H1 (cell line): ENCODE results near the gene GABBR1. TPM values are rescaled to one million over a fixed set of nuclear protein-coding genes. Genes with fewer than 3 reads are reported as not detected.

Source experiments
- CTCF ChIA-PET: fragments of 300-600 bp; sonication (Branson Sonifier 250); formaldehyde crosslinking; loops from one replicate; lab custom pipeline; 2021; ENCODE audit not compliant: partially characterized antibody; lab: Charles Lee
- POLR2A ChIA-PET: fragments of 300-600 bp; sonication (Branson Sonifier 250); formaldehyde crosslinking; loops from one replicate; lab custom pipeline; 2021; ENCODE audit warnings: inconsistent platforms; ENCODE audit not compliant: partially characterized antibody; lab: Charles Lee
- DNase-seq, 2 experiments: peaks; one replicate each; pipeline versions ENCODE4 v3.0.0 to v3.0.0-alpha.2; 2010 to 2022; ENCODE audit warnings: low spot score in 2 of 2, low read depth in 1 of 2, mixed read lengths in 1 of 2
- FAIRE-seq: peaks from 2 replicates; lab custom pipeline; 2011; peaks lifted over from hg19 to GRCh38; lab: Jason Lieb, UNC
- H2AFZ ChIP-seq: 2 replicates; pipeline ENCODE4 v1.8.1; 2012; ENCODE audit warnings: low read length, inconsistent platforms
- H2AK5ac ChIP-seq: 2 replicates; pipeline ENCODE4 v1.6.1; 2013; ENCODE audit warnings: low read depth, low read length
- H2BK120ac ChIP-seq: replicated peaks from 2 replicates; pipeline ENCODE3; 2013; ENCODE audit warnings: low read depth, low read length, inconsistent platforms
- H2BK12ac ChIP-seq: 2 replicates; pipeline ENCODE4 v1.6.1; 2013; ENCODE audit warnings: low read depth, low read length
- H2BK15ac ChIP-seq: 2 replicates; pipeline ENCODE4 v1.6.1; 2013; ENCODE audit warnings: low read length
- H2BK20ac ChIP-seq: 2 replicates; pipeline ENCODE4 v1.6.1; 2013; ENCODE audit warnings: low read length
- H2BK5ac ChIP-seq: 2 replicates; pipeline ENCODE4 v1.6.1; 2013; ENCODE audit warnings: low read depth, low read length
- H3K14ac ChIP-seq: 2 replicates; pipeline ENCODE4 v1.6.1; 2013; ENCODE audit warnings: inconsistent platforms; ENCODE audit not compliant: insufficient read length
- H3K18ac ChIP-seq: 2 replicates; pipeline ENCODE4 v1.6.1; 2013; ENCODE audit warnings: low read length; ENCODE audit errors: extremely low read depth
- H3K23ac ChIP-seq: 2 replicates; pipeline ENCODE4 v1.6.1; 2013; ENCODE audit warnings: inconsistent platforms; ENCODE audit not compliant: insufficient read length
- H3K23me2 ChIP-seq: 2 replicates; pipeline ENCODE4 v1.6.1; 2013; ENCODE audit warnings: low read depth, low read length
- H3K27ac ChIP-seq: 2 replicates; pipeline ENCODE4 v1.6.1; 2011; ENCODE audit warnings: low read depth, low read length, inconsistent platforms
- H3K27me3 ChIP-seq, 4 experiments: replicated peaks in 1 of 4; 1 replicate in 1 of 4; 2 replicates in 3 of 4; pipeline versions ENCODE4 v1.6.1 to v1.8.1; 2011 to 2013; ENCODE audit warnings: low read length in 3 of 4, mild to moderate bottlenecking in 3 of 4, inconsistent platforms in 2 of 4, mixed read lengths in 2 of 4, moderate library complexity in 1 of 4; ENCODE audit not compliant: control insufficient read depth in 3 of 4, insufficient read depth in 3 of 4; ENCODE audit errors: extremely low read depth in 1 of 4
- H3K36me3 ChIP-seq, 4 experiments: 2 replicates each; pipeline versions ENCODE4 v1.6.1 to v1.8.1; 2011 to 2013; ENCODE audit warnings: mild to moderate bottlenecking in 4 of 4, low read length in 3 of 4, moderate library complexity in 2 of 4, control low read depth in 1 of 4, inconsistent platforms in 1 of 4; ENCODE audit not compliant: insufficient read depth in 4 of 4, control insufficient read depth in 2 of 4
- H3K4ac ChIP-seq: replicated peaks from 2 replicates; pipeline ENCODE3; 2013; ENCODE audit warnings: low read length, low read depth, mixed read lengths, inconsistent platforms; ENCODE audit not compliant: insufficient read length
- H3K4me1 ChIP-seq, 4 experiments: replicated peaks in 1 of 4; 1 replicate in 1 of 4; 2 replicates in 3 of 4; pipeline versions ENCODE4 v1.6.1 to v1.8.1; 2011 to 2013; ENCODE audit warnings: low read length in 3 of 4, inconsistent platforms in 2 of 4, mixed read lengths in 1 of 4; ENCODE audit not compliant: insufficient read depth in 4 of 4, control insufficient read depth in 3 of 4
- H3K4me2 ChIP-seq, 2 experiments: 2 replicates each; pipeline versions ENCODE4 v1.6.1 to v1.8.1; 2011 to 2013; ENCODE audit warnings: low read depth in 2 of 2, low read length in 2 of 2, control low read depth in 1 of 2, inconsistent platforms in 1 of 2, mild to moderate bottlenecking in 1 of 2; ENCODE audit not compliant: insufficient read depth in 1 of 2
- H3K4me3 ChIP-seq, 4 experiments: fragments of 200-600, 300-600 bp in 1 of 4; sonication (generic), shearing (Covaris generic), sonication (Bioruptor Twin) in 1 of 4; 2 replicates each; pipeline versions ENCODE4 v1.5.1 to v1.8.1; 2011 to 2016; ENCODE audit warnings: low read length in 4 of 4, low read depth in 3 of 4, control low read depth in 2 of 4, inconsistent platforms in 2 of 4, mild to moderate bottlenecking in 2 of 4, mixed read lengths in 1 of 4, moderate library complexity in 1 of 4; ENCODE audit not compliant: insufficient read depth in 2 of 4; ENCODE audit errors: extremely low read depth in 1 of 4
- H3K56ac ChIP-seq: replicated peaks from 2 replicates; pipeline ENCODE3; 2013; ENCODE audit warnings: low read depth, mild to moderate bottlenecking, mixed read lengths, low read length, inconsistent platforms; ENCODE audit not compliant: insufficient read length
- H3K79me1 ChIP-seq: 2 replicates; pipeline ENCODE4 v1.6.1; 2013; ENCODE audit warnings: low read depth, low read length, control low read depth
- H3K79me2 ChIP-seq, 2 experiments: 2 replicates each; pipeline versions ENCODE4 v1.6.1 to v1.8.1; 2012 to 2013; ENCODE audit warnings: low read length in 2 of 2, mild to moderate bottlenecking in 2 of 2, inconsistent platforms in 1 of 2; ENCODE audit not compliant: insufficient read depth in 2 of 2, control insufficient read depth in 1 of 2
- H3K9ac ChIP-seq, 4 experiments: replicated peaks in 1 of 4; 1 replicate in 1 of 4; 2 replicates in 3 of 4; pipeline versions ENCODE4 v1.6.1 to v1.8.1; 2011 to 2013; ENCODE audit warnings: low read depth in 3 of 4, low read length in 3 of 4, control low read depth in 2 of 4, mild to moderate bottlenecking in 2 of 4, moderate library complexity in 2 of 4, inconsistent platforms in 1 of 4; ENCODE audit errors: extremely low read depth in 1 of 4
- H3K9me3 ChIP-seq, 2 experiments: 2 replicates each; pipeline versions ENCODE4 v1.6.1 to v1.8.1; 2012 to 2013; ENCODE audit warnings: mild to moderate bottlenecking in 2 of 2, moderate library complexity in 2 of 2, control low read depth in 1 of 2, inconsistent platforms in 1 of 2, low read depth in 1 of 2, low read length in 1 of 2, mixed read lengths in 1 of 2; ENCODE audit not compliant: insufficient read depth in 2 of 2
- H4K20me1 ChIP-seq, 2 experiments: replicated peaks in 1 of 2; 2 replicates each; pipeline versions ENCODE3 to v1.8.1; 2011 to 2013; ENCODE audit warnings: inconsistent platforms in 2 of 2, low read length in 2 of 2, mild to moderate bottlenecking in 1 of 2; ENCODE audit not compliant: insufficient read depth in 2 of 2, control insufficient read depth in 1 of 2
- H4K5ac ChIP-seq: 2 replicates; pipeline ENCODE4 v1.6.1; 2013; ENCODE audit warnings: low read length, low read depth, mixed read lengths, inconsistent platforms; ENCODE audit not compliant: insufficient read length
- H4K8ac ChIP-seq: 2 replicates; pipeline ENCODE4 v1.8.0; 2013; ENCODE audit warnings: mild to moderate bottlenecking, moderate library complexity, low read length, inconsistent platforms; ENCODE audit not compliant: insufficient read depth; ENCODE audit errors: extremely low read depth
- H4K91ac ChIP-seq: replicated peaks from 2 replicates; pipeline ENCODE3; 2013; ENCODE audit warnings: low read length, mixed read lengths, inconsistent platforms; ENCODE audit not compliant: insufficient read length
- ATF2 ChIP-seq: IDR thresholded peaks from 2 replicates; pipeline ENCODE4 v1.6.1; 2012; ENCODE audit warnings: low read length, inconsistent platforms
- BCL11A ChIP-seq, 2 experiments: IDR thresholded peaks; one replicate each; pipeline ENCODE4 v1.6.1; 2011; ENCODE audit warnings: low read depth in 2 of 2, low read length in 2 of 2, mild to moderate bottlenecking in 2 of 2
- CEBPB ChIP-seq: IDR thresholded peaks from 2 replicates; pipeline ENCODE4 v1.6.1; 2012; ENCODE audit warnings: low read depth, low read length
- E2F6 ChIP-seq: IDR thresholded peaks from 2 replicates; pipeline ENCODE4 v1.6.1; 2012; ENCODE audit warnings: inconsistent platforms
- FOSL1 ChIP-seq: IDR thresholded peaks from 2 replicates; pipeline ENCODE4 v1.6.1; 2011; ENCODE audit warnings: mild to moderate bottlenecking, low read depth, low read length, moderate library complexity; ENCODE audit not compliant: insufficient read depth
- RNF2 ChIP-seq: fragments of 200-900, 300-1000 bp; sonication (generic); IDR thresholded peaks from 2 replicates; pipeline ENCODE4 v1.7.1; 2016; ENCODE audit warnings: borderline replicate concordance, low read depth, mild to moderate bottlenecking, antibody characterized with exemption, low read length; ENCODE audit not compliant: poor library complexity, severe bottlenecking; ENCODE audit errors: missing control alignments
- RXRA ChIP-seq: IDR thresholded peaks from 2 replicates; pipeline ENCODE4 v1.6.1; 2011; ENCODE audit warnings: low read depth, mild to moderate bottlenecking, low read length, moderate library complexity; ENCODE audit not compliant: insufficient read depth
- SIN3A ChIP-seq, 2 experiments: IDR thresholded peaks in 1 of 2; conservative IDR thresholded peaks in 1 of 2; 2 replicates each; pipeline ENCODE4 v1.6.1; 2011 to 2012; ENCODE audit warnings: low read length in 2 of 2, improper control_type of control experiment in 1 of 2, low read depth in 1 of 2, mild to moderate bottlenecking in 1 of 2
- SP2 ChIP-seq: IDR thresholded peaks from 2 replicates; pipeline ENCODE4 v1.6.1; 2012; ENCODE audit warnings: mild to moderate bottlenecking, low read length, inconsistent platforms
- YY1 ChIP-seq: IDR thresholded peaks from 2 replicates; pipeline ENCODE4 v1.6.1; 2011; ENCODE audit warnings: low read depth, mild to moderate bottlenecking, low read length
- WGBS, 2 experiments: shearing (Covaris generic) in 1 of 2; methylation state at CpG; one replicate each; pipeline versions ENCODE4 v1.1.6 to v1.1.7; 2013 to 2015; ENCODE audit warnings: low lambda C conversion rate in 2 of 2, mixed read lengths in 2 of 2, inconsistent platforms in 1 of 2, low coverage in 1 of 2, missing lambda C conversion rate in 1 of 2; ENCODE audit not compliant: insufficient replicate concordance in 2 of 2, insufficient coverage in 1 of 2, insufficient read length in 1 of 2; ENCODE audit errors: extremely low coverage in 1 of 2, missing lambda C conversion rate in 1 of 2; 5-methylcytosine and 5-hydroxymethylcytosine counted together
- polyA plus RNA-seq, 7 experiments: library from polyadenylated mRNA; depleted of rRNA in 3 of 7; stranded (reverse) in 5 of 7; unstranded in 2 of 7; fragments of >200 nt in 5 of 7; fragments of 200-250 nt in 2 of 7; gene quantifications; 1 replicate in 5 of 7; 2 replicates in 1 of 7; 4 replicates in 1 of 7; pipeline versions ENCODE4 v1.2.1 to v1.2.3, GENCODE V29; 2011 to 2013; ENCODE audit warnings: missing spikeins in 2 of 7, mixed read lengths in 2 of 7
- total RNA-seq: library from RNA; stranded (reverse); fragmentation: NEBNext Ultra II Directional; extraction: Animal tissue kit (Norgen Biotek cat#: 25700); gene quantifications from 2 replicates; pipeline ENCODE4 v1.2.1, GENCODE V29; 2021

Gene GABBR1
- total and polyA plus RNA-seq, 2 of the 8 experiments (the other 6 are each of a cell fraction or from before 2014, with no cell fraction given) = 75.9 to 78.3 TPM

GRCh38 chr6:29624520-29624961, 8.4 kb downstream of the GABBR1 start:
- Histone ChIP-seq H2BK20ac (peak overlapping the region; percentile 34; the same call in 1 of the 2 replicates), H3K4me2 (peak overlapping the region; percentile 78 to 93), H3K27me3 (no peaks in the 10 kb centered on the region), H3K14ac (no peak overlapping the region), H3K36me3 (peaks cover 32 to 46% (median 40%) of the 10 kb centered on the region in 4 experiments), H4K20me1 (peaks cover 5 to 8% of the 10 kb centered on the region in 2 experiments), H4K91ac (no peak overlapping the region), H2AK5ac (no peak overlapping the region), H3K4me3 (peak overlapping the region in 3 of 4 experiments; percentile 10 to 92 (median 36); a peak in 4 of 8 replicates), H3K79me2 (peaks cover 13 to 48% of the 10 kb centered on the region in 2 experiments), H3K4me1 (peaks cover 6 to 35% (median 28%) of the 10 kb centered on the region in 4 experiments), H3K9me3 (no peaks in the 10 kb centered on the region), H2BK5ac (peak overlapping the region; percentile 54; the same call in 1 of the 2 replicates), H3K23me2 (peaks cover 25% of the 10 kb centered on the region), H2AFZ (no peak overlapping the region), H3K27ac (no peak overlapping the region), H2BK120ac (no peak overlapping the region), H3K79me1 (peaks cover 12% of the 10 kb centered on the region), H4K5ac (no peak overlapping the region), H3K4ac (no peak overlapping the region), H4K8ac (no peak overlapping the region), H3K9ac (no peak overlapping the region), H3K23ac (no peak overlapping the region), H3K18ac (peak overlapping the region; percentile 9; the same call in 1 of the 2 replicates), H3K56ac (no peak overlapping the region), H2BK15ac (no peak overlapping the region), H2BK12ac (no peak overlapping the region)
- ChIA-PET CTCF (interaction anchor here (0.8 to 33.1 kb wide), 7 partner anchors 9 to 72 kb away, joined by 3 to 658 read pairs (median 4); partner anchors contain the start of gene MOG), POLR2A (interaction anchor here (0.7 to 4.9 kb wide), 8 partner anchors 9 to 26 kb away, joined by 3 to 58 read pairs (median 8); partner anchors contain the start of gene GABBR1)
- FAIRE-seq (no peak), DNase-seq (no peak)
- WGBS, 2 experiments = 6% methylated on average over 3 of the region's 3 CpGs; no CpG with 5 or more reads in 1 of the 2 experiments
- TF ChIP-seq CEBPB = no peak
- TF ChIP-seq BCL11A (IDR thresholded peaks at IDR 0.05; ENCODE audit: low read depth in 2 of 2, low read length in 2 of 2) = no peak
- no peak for TF ChIP-seq RXRA
- 0 out of 2 replicates have a peak, but pooled peaks have one; percentile 25 for TF ChIP-seq ATF2
- TF ChIP-seq FOSL1 = no peak
- no peak for TF ChIP-seq E2F6
- no peak for TF ChIP-seq RNF2
- no peak for TF ChIP-seq SP2
- no peak for TF ChIP-seq YY1
- TF ChIP-seq SIN3A (conservative IDR thresholded peaks at IDR 0.05 in 1 of 2, IDR thresholded peaks at IDR 0.05 in 1 of 2; ENCODE audit: low read depth in 1 of 2, low read length in 2 of 2) = peak; percentile 56 to 86; a peak in 3 of 4 replicates
